ENCODE results near the gene LRRD1.
"Not testable (repeated sequence)": the region's sequence is repeated elsewhere in the genome, so short reads cannot be mapped to it uniquely, and the experiment has no call there.

DNA sequence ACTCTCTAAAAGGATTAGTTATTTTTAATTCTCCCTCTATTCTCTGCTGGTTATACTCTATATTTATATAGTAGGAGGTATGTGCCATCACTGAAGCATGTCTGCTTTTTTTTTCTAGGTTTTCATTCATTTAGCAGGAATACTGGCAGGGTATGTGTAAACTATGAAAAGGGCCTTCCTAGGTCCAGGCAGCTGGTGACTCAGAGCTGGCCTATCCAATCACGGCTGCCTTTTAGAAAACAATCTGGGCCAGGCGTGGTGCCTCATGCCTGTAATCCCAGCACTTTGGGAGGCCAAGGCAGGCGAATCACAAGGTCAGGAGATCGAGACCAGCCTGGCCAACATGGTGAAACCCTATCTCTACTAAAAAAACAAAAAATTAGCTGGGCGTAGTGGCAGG, 76.1 kb downstream of the LRRD1 start:
- TF ChIP-seq CTCF, POLR2A (IDR thresholded peaks at IDR 0.05): not testable (repeated sequence)

Data from prostate gland (tissue), 2 donors.